ES-I3 (cell line): ENCODE results near the gene PKD2L1.
"Not testable (repeated sequence)": the region's sequence is repeated elsewhere in the genome, so short reads cannot be mapped to it uniquely, and the experiment has no call there.

Experiments used
- H3K36me3 ChIP-seq: 2 replicates; pipeline ENCODE4 v1.6.1; 2013; ENCODE audit warnings: mild to moderate bottlenecking, low read length, control low read depth, moderate library complexity; ENCODE audit not compliant: insufficient read depth
- H3K4me1 ChIP-seq: 2 replicates; pipeline ENCODE4 v1.6.1; 2013; ENCODE audit warnings: mild to moderate bottlenecking, control low read depth, low read length; ENCODE audit not compliant: insufficient read depth
- H3K9ac ChIP-seq: 2 replicates; pipeline ENCODE4 v1.6.1; 2013; ENCODE audit warnings: low read depth, mild to moderate bottlenecking, low read length, moderate library complexity
- H3K9me3 ChIP-seq: 2 replicates; pipeline ENCODE4 v1.6.1; 2013; ENCODE audit warnings: mild to moderate bottlenecking, low read length, moderate library complexity; ENCODE audit not compliant: control insufficient read depth, insufficient read depth

PKD2L1 gene

DNA sequence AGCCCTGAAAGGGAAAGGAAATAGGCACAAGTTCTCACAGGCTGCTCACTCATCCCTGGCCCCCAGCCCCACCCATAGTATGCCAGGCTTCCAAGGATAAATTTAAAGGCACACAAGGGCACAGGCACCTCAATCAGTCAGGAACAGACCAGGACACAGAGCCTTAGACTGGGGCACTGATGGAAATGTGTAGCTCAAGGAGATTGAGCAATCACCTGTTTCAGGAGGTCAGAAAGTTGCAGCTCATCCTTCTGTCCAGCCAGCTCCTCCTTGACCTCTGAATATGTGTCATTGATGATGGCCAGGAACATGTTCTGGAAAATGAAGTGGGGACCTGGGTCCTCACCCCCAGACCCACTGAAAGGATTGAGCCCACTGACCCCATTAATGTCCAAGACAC, 37.0 kb downstream of the PKD2L1 start:
- H3K9me3 ChIP-seq: no peaks in the 10 kb centered on the region
- no peaks in the 10 kb centered on the region for H3K4me1 ChIP-seq
- H3K36me3 ChIP-seq: no peaks in the 10 kb centered on the region
- H3K9ac ChIP-seq: no peak overlapping the region

DNA sequence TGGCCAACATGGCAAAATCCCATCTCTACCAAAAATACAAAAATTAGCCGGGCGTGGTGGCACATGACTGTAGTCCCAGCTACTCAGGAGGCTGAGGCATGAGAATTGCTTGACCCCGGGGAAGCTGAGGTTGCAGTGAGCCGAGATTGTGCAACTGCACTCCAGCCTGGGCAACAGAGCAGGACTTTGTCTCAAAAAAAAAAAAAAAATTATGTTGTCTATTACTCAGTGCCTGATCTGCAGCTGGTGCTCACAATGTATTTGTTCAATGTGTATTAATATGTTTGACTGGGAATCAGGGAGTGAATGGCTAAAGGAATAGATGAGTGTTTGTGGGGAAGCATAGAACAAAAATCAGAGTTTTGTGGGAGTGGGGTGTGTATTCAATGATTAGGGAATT, 37.7 kb downstream of the PKD2L1 start:
- H3K36me3 ChIP-seq, H3K9me3 ChIP-seq, H3K4me1 ChIP-seq, H3K9ac ChIP-seq: not testable (repeated sequence)

GRCh38 chr10:100291356-100291755, 38.7 kb downstream of the PKD2L1 start:
- Histone ChIP-seq H3K4me1 (0 out of 2 replicates have a peak, but pooled peaks cover 5% of the 10 kb centered on the region), H3K36me3 (no peaks in the 10 kb centered on the region), H3K9ac (no peak overlapping the region), H3K9me3 (no peaks in the 10 kb centered on the region)

GRCh38 chr10:100289641-100290040, 40.4 kb downstream of the PKD2L1 start:
- Histone ChIP-seq H3K9ac (no peak overlapping the region), H3K9me3 (no peaks in the 10 kb centered on the region), H3K36me3 (peaks cover 4% of the 10 kb centered on the region; the same call in 1 of the 2 replicates), H3K4me1 (0 out of 2 replicates have a peak, but pooled peaks cover 5% of the 10 kb centered on the region)

DNA sequence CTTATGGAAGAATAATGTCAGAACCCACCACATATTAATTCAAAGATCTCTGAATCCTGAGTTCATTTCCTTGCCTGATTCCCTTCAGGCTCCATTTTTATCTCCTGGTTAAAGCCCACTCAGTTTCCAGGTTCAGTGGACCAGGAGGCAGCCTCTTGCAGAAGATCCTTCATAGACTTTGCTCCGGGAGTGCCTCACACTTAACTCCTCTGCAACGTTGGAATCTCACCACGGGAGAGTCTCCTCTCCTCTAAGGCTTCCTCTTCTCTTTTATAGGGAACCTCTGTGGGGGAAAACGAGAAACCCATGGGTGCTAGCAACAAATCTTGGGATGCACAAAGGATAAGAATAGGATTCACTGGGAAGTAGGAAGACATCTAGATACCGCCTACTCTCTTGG, 41.8 kb downstream of the PKD2L1 start:
- no peaks in the 10 kb centered on the region for H3K9me3 ChIP-seq
- 0 out of 2 replicates have a peak, but pooled peaks cover 5% of the 10 kb centered on the region for H3K4me1 ChIP-seq
- H3K9ac ChIP-seq: no peak overlapping the region
- H3K36me3 ChIP-seq: peaks cover 8% of the 10 kb centered on the region; the same call in 1 of the 2 replicates

DNA sequence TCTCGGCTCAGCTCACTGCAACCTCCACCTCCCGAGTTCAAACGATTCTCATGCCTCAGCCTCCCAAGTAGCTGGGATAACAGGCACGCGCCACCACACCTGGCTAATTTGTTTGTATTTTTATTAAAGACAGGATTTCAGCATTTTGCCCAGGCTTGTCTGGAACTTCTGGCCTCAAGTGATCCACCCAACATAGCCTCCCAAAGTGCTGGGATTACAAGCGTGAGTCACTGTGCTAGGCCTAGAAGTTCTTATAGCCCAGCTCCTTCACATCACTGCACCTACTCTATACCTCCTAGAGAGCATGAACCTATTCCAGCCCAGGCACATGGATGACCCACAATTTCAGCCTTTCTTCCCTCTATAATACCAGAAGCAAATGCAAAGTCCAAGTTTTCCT, 42.3 kb downstream of the PKD2L1 start:
- Histone ChIP-seq H3K4me1 (0 out of 2 replicates have a peak, but pooled peaks cover 5% of the 10 kb centered on the region), H3K36me3 (peaks cover 8% of the 10 kb centered on the region; the same call in 1 of the 2 replicates), H3K9ac (no peak overlapping the region), H3K9me3 (no peaks in the 10 kb centered on the region)

DNA sequence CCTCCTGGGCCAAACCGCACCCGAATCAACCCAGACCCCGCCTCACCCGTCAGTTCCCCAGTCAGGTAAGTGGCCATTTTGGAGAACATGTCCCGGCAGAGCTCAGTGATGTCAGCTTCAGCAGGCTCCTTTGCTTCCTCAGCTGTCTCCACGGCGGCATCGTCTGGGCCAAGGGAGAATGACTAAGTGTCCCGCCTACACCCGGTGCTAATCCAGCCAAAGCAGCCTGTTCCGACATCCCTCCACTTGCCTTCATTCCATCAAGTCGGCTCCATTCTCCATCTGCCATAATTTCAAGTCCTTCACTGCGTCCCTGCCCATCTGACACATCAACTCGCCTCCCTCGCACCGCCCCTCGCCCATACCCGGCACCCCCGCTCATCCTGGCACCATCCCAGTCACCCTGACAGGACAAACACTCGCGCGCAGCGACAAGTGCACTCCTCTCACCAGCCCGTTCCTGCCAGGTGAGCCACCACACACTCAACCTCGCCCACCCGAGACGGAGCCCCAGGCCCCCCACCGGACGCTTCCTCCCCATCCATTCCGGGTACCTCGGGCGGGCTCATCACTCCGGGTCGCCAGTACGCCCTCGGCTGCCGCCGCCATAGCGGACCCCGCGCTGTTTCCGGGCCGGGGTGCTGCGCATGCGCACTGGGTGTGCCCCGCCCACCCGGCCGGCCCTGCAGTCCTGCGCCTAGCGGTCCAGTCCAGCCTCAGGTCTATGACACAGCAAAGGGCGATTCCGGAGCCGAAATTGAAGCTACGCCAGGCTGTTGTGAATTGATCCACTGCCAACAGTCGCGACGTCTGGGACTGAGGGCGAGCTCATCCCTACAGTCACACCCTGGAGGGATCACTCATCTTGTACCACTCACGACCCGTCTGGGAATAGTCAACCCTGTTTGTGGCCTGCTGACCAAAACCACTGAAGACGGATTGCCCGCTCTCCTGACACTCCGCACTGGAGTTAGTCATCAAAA, 43.7 kb downstream of the PKD2L1 start, which contains the start of gene BLOC1S2:
BLOC1S2 (minus strand) TSS at position 630 of the 983 bp plus-strand sequence; CDS start at position 609, 21 bp downstream.
- Histone ChIP-seq H3K9me3 (no peaks in the 10 kb centered on the region), H3K4me1 (0 out of 2 replicates have a peak, but pooled peaks cover 5% of the 10 kb centered on the region), H3K36me3 (peaks cover 8% of the 10 kb centered on the region; the same call in 1 of the 2 replicates), H3K9ac (peak within 1 kb of the TSS; percentile 74)

- not testable (repeated sequence) for H3K4me1 ChIP-seq, H3K9me3 ChIP-seq
- Histone ChIP-seq H3K9ac (peak overlapping the region; percentile 74), H3K36me3 (peaks cover 14% of the 10 kb centered on the region)
These were observed 44.7 kb downstream of the PKD2L1 start for GRCh38 chr10:100285326-100285725.

- Histone ChIP-seq H3K36me3 (peaks cover 20% of the 10 kb centered on the region), H3K9ac (no peak overlapping the region), H3K4me1 (0 out of 2 replicates have a peak, but pooled peaks cover 5% of the 10 kb centered on the region), H3K9me3 (no peaks in the 10 kb centered on the region)
These were observed 47.1 kb downstream of the PKD2L1 start for GRCh38 chr10:100282907-100283306.

GRCh38 chr10:100276971-100277370, 53.1 kb downstream of the PKD2L1 start:
- not testable (repeated sequence) for H3K9ac ChIP-seq, H3K4me1 ChIP-seq, H3K9me3 ChIP-seq
- H3K36me3 ChIP-seq: peaks cover 20% of the 10 kb centered on the region

GRCh38 chr10:100267239-100268104, 62.6 kb downstream of the PKD2L1 start, which contains the start of gene CWF19L1:
Gene CWF19L1, minus strand, starts transcription at chr10:100267638. Its CDS starts 45 bp downstream, at chr10:100267593.
- H3K9me3 ChIP-seq: no peaks in the 10 kb centered on the region
- H3K4me1 ChIP-seq: no peaks in the 10 kb centered on the region
- no peaks in the 10 kb centered on the region for H3K36me3 ChIP-seq
- H3K9ac ChIP-seq: peak within 1 kb of the TSS; percentile 90

GRCh38 chr10:100265821-100266485, 64.1 kb downstream of the PKD2L1 start:
- Histone ChIP-seq H3K9ac (no peak overlapping the region; the same call in 1 of the 2 replicates), H3K36me3 (no peaks in the 10 kb centered on the region), H3K9me3 (no peaks in the 10 kb centered on the region), H3K4me1 (no peaks in the 10 kb centered on the region)

- Histone ChIP-seq H3K4me1 (no peaks in the 10 kb centered on the region), H3K9me3 (no peaks in the 10 kb centered on the region), H3K9ac (no peak overlapping the region), H3K36me3 (peaks cover 22% of the 10 kb centered on the region)
These were observed 75.8 kb downstream of the PKD2L1 start for GRCh38 chr10:100254191-100254590.

- Histone ChIP-seq H3K9ac (no peak overlapping the region), H3K4me1 (no peaks in the 10 kb centered on the region), H3K36me3 (peaks cover 17% of the 10 kb centered on the region), H3K9me3 (no peaks in the 10 kb centered on the region)
These were observed 77.0 kb downstream of the PKD2L1 start for GRCh38 chr10:100253041-100253440.
